ENCODE measurements around the gene PRKAG2.
"Not testable (repeated sequence)": the region's sequence is repeated elsewhere in the genome, so short reads cannot be mapped to it uniquely, and the experiment has no call there.

Gene PRKAG2

DNA sequence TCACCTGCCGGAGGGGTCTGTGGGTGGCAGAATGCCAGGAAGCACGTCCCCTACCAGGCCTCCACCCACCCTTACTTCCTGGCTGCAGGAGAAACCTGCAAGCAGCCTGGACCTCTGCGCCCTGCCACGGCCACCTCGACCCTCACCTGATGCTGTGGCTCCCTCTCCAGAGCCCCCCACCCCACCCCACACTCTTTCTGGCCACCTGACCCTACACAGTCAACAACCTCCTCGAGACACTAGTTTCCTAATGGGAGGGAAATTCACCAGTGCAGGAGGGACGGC lies 91.3 kb downstream of the PRKAG2 start:
- DNase-seq (ENCODE audit: low read depth): no peak

- DNase-seq (ENCODE audit: low read depth): no peak
These were observed 91.8 kb downstream of the PRKAG2 start for GRCh38 chr7:151784853-151785680.

- no peak for DNase-seq (ENCODE audit: low read depth)
These were observed 92.8 kb downstream of the PRKAG2 start for GRCh38 chr7:151783958-151784575.

DNA sequence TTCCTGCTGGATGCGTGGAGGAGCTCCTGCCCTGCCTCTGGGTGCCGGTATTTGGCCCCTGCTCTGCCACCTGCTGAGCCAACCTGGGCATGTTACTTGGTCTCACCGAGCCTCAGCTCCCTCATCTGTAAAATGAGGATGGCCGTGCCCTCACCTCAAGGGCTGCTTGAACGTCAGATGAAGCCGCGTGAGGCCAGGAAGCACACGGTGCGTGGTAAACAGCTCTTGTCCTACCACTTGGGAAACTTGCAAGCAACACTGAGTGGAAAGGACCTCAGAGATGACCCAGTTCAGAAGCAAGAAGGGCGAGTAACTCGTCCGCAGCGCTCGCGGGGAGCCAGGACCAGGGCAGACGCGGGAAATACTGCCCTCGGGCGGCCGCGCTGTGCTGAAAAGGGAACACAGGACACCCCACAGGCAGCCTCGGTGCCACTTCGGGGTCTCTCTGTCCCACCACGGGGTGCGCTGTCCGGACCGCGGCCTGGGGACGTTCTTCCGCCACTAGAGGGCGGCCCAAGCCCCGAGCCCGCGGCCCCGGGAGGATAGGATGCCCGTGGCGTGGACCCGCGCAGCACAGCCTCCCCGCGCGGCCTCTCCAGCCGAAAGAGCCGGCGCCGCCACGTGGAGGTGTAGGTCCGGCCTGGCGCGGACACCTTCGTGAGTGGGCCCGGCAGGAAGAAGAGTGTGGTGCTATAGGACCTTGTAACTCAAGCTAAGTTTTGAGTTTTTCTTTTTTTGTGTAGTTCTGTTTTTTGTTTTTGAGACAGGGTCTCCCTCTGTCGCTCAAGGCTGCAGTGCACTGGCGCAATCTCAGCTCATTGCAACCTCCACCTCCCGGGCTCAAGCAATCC lies 94.1 kb downstream of the PRKAG2 start:
- peak; percentile 48 for DNase-seq (ENCODE audit: low read depth)

DNA sequence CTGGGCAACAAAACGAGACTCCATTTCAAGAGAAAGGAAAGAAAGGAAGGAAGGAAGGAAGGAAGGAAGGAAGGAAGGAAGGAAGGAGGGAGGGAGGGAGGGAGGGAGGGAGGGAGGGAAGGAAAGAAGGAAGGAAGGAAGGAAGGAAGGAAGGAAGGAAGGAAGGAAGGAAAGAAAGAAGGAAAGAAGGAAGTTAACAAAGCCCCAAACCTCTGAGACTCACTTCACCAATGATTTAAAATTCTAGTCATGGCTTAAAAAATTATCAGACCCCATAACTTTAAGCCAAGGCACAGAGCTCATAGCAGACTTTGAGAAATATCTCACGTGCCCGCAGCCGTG lies 94.7 kb downstream of the PRKAG2 start:
- DNase-seq (ENCODE audit: low read depth): not testable (repeated sequence)

DNA sequence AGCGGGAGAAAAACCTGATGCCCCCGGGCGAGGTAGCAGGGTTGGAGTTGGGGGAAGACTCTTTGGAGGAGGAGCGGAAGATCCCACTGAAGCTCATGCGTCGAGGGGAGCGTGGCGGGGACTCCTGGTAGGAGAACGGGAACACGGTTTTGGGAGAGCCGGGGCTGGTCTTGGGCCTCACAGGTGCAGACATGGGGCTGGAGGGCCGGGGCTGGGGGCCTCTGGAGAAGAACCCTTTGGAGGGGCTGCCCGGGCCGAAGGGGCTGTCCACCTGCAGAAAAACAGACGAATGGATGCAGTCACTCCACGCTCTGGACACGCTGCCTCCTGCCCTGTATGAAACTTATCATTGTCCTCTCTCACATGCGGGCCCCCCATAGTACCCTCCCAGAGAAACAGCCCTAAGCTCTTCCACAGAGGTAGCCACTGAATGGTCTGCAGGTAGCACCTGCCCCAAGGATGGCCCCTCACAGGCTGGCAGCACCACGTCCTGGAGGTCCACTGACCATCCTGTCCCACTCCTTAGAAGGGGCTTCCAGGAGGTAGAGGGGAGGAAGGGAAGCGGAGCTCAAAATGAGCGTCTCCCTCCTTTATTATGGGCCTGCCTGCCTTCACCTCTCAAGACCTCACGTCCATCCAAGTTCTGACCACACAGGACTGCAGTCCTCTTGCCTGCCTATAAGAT lies 95.6 kb downstream of the PRKAG2 start:
- DNase-seq (ENCODE audit: low read depth): no peak

DNA sequence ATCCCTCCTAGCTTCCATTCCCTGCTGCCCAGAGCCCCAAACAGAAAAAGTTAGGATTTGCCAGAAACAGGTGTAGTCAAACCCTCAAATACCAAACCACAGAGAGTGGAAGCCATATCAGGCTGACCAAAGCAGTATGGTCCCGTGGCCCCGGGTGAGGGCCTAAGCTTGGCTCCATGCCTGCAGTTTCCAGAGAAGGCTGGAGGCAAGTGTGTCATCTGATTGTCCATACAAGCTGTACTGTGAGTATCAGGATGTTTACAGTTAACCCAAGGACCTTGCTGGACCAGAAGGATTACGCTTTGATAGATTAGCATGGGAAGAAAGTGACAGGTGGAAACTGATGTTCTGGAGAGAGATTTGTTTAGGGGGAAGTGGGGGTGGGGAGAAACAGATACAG lies 96.3 kb downstream of the PRKAG2 start:
- no peak for DNase-seq (ENCODE audit: low read depth)

GRCh38 chr7:151779678-151780077 lies 97.2 kb downstream of the PRKAG2 start:
- no peak for DNase-seq (ENCODE audit: low read depth)

GRCh38 chr7:151779255-151779654 lies 97.7 kb downstream of the PRKAG2 start:
- DNase-seq (ENCODE audit: low read depth): no peak

DNA sequence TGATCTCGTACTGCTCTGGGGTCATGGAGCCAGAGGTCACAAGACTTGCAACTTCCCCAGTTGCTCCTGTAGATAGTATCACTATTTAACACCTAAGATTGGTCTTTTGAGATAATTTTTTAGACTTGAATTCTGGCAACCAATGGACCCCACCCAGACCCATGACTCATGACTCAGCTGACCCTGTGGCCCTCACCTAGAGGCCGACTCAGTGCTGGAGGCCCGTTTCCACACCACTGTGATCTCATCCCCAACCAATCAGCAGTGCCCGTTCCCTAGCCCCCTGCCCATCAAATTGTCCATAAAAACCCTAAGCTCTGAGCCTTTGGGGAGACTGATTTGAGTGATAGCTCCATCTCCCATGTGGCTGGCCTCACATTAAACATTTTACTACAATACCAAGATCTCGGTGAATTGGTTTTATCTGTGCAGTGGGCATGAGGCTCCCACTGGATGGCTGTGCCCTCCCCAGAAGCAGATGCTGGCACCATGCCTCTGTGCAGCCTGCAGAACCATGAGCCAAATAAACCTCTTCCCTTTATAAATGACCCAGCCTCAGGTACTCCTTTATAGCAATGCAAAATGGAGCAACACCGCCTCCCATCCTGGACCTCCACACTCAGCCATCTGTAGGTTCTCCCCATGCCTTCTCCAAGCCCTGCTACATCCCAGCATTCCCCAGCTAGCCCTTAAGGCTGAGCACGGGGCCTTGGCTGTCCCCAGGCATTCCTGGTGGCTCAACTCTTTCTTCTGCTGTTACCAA lies 98.8 kb downstream of the PRKAG2 start:
- no peak for DNase-seq (ENCODE audit: low read depth)

DNA sequence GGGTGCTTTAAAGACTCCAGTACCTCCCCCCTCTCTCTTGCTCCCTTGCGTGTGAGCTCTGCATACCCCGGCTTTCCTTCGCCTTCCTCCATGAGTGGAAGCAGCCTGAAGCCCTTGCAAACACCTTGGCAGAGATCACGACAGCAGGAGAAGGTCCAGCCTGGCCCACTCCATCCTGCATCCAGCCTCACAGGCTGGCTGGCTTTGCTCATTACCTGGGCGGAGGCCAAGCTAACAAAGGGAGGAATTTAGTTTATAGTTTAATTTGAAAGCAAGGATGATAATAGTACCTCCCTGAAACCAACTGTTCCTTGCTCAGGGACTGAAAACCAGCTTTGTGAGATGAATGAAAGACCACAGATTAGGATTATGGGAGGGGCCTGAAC lies 99.4 kb downstream of the PRKAG2 start:
- no peak for DNase-seq (ENCODE audit: low read depth)

GRCh38 chr7:151776876-151777494 lies 99.9 kb downstream of the PRKAG2 start:
- no peak for DNase-seq (ENCODE audit: low read depth)

GRCh38 chr7:151776446-151776845 lies 100.5 kb downstream of the PRKAG2 start:
- DNase-seq (ENCODE audit: low read depth): no peak

- no peak for DNase-seq (ENCODE audit: low read depth)
These were observed 101.1 kb downstream of the PRKAG2 start for GRCh38 chr7:151775547-151776443.

DNA sequence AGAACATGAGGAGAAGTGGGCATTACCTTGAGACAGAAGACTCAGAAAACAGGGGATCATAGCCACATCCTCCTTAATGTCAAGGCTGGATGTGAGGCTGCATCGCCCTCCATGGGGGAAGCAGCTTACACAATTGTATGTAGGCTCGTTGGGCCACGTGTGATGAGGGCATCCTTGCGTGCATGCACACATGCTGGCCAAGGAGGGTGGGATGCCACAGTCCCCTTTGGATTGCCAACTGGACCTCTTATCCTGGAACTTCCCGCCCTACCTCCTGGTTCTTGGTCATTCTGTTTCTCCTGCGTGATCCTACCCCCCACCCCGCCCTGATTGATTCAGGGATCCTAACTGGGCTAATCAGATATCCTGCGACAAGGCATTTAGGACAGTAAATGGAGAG lies 102.0 kb downstream of the PRKAG2 start:
- DNase-seq (ENCODE audit: low read depth): no peak

DNA sequence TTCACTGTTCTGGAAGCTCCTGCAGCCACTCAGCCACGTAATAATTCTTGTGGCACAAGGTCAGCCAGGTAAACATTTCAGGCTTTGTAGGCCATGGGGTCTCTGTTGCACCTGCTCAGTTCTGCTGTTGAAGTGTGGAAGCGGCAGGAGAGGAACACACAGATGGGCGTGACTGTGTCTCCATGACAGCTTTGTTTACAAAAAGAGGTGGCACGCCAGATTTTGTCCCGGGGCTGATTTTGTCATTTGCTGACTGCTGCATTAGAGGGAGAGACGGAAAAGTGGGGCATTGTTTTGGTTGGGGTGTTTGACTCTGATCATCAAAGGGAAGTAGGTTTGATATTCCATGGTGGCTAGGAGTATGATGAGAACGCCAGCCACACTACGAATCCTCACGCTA lies 103.1 kb downstream of the PRKAG2 start:
- DNase-seq (ENCODE audit: low read depth): no peak

- DNase-seq (ENCODE audit: low read depth): no peak
These were observed 106.7 kb downstream of the PRKAG2 start for GRCh38 chr7:151770232-151770631.

DNA sequence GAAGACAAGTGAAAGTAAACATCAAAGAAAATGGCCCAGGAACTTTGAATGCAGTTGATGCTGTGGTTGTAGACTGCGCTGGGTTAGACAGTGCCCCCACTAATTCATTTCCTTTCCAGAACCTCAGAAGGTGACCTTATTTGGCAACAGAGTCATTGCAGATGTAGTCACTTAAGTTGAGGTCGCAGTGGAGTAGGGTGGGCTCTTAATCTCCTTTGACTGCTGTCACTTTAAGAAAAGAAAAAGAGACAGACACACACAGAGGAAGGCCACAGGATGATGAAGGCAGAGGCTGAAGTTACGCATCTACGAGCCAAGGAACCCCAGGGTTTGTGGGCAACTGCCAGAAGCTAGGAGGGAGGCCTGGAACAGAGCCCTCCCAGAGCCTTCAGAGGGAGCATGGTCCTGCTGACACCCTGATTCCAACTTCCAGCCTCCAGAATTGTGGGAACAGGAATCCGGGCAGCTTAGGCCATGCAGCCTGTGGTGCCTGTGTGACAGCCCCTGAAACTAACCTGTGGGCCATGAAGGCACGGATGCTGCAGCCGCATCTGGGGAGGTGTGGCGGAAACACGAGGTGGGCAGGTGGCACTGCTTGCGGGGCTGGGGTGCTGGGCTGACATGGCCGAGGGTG lies 107.6 kb downstream of the PRKAG2 start:
- no peak for DNase-seq (ENCODE audit: low read depth)

DNA sequence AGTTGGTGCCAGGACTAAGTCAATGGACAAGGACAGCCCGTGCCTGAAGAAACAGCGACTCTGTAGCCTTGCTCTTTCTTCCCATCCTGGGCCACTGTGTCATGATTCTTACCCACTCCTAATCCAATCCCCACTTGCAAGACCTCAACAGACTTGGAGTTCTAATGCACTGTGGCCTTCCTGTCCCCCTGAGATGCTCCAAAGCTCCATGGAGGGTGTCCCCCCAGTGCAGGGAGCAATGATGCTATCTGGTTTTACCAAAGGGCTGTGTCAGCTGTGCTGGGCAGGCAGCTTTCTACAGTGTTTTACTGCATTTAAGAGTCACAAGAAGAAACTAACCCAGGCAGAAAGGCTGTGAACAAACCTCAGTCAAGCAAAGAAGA lies 108.1 kb downstream of the PRKAG2 start:
- DNase-seq (ENCODE audit: low read depth): no peak

GRCh38 chr7:151767557-151767956 lies 109.4 kb downstream of the PRKAG2 start:
- no peak for DNase-seq (ENCODE audit: low read depth)
